LNCAP (cell line): Measurements from ENCODE around the gene MAP4K1.

Source experiments
- TF ChIP-seq, protein P1 (sequence below): fragments of 450-650 bp; IDR thresholded peaks from 2 replicates; pipeline ENCODE4 v1.5.1; 2017; ENCODE audit warnings: mild to moderate bottlenecking

Gene MAP4K1

GRCh38 chr19:38656171-38656981, 38.6 kb upstream of the MAP4K1 start:
- TF ChIP-seq, protein P1, sequence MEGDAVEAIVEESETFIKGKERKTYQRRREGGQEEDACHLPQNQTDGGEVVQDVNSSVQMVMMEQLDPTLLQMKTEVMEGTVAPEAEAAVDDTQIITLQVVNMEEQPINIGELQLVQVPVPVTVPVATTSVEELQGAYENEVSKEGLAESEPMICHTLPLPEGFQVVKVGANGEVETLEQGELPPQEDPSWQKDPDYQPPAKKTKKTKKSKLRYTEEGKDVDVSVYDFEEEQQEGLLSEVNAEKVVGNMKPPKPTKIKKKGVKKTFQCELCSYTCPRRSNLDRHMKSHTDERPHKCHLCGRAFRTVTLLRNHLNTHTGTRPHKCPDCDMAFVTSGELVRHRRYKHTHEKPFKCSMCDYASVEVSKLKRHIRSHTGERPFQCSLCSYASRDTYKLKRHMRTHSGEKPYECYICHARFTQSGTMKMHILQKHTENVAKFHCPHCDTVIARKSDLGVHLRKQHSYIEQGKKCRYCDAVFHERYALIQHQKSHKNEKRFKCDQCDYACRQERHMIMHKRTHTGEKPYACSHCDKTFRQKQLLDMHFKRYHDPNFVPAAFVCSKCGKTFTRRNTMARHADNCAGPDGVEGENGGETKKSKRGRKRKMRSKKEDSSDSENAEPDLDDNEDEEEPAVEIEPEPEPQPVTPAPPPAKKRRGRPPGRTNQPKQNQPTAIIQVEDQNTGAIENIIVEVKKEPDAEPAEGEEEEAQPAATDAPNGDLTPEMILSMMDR = no peak

GRCh38 chr19:38655148-38655824, 37.5 kb upstream of the MAP4K1 start:
- TF ChIP-seq, protein P1 = no peak

DNA sequence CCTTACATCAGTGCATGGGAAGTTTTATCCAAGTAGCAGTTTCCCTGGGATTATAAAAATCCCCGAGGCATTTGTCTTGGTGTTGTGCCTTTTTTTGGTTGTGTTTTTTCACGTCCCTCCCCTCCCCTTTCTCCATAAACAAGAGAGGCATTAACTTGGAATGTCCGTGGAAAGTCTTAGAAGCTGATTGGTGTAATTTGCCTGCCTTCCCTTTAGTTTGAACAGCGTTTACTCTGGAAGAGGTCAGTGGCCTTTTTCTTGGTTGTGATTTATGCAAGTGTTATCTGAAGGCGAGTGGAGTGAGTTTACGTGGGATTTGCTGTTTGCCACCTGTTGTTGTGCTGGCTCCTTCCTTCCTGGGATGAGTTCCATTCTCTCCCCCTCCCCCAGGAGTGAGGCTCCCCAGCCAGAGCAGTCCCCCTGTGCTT, 36.9 kb upstream of the MAP4K1 start:
- TF ChIP-seq, protein P1 = no peak

GRCh38 chr19:38653028-38653571, 35.3 kb upstream of the MAP4K1 start:
- TF ChIP-seq, protein P1 = no peak

GRCh38 chr19:38650911-38651584, 33.3 kb upstream of the MAP4K1 start:
- TF ChIP-seq, protein P1 = no peak

- TF ChIP-seq, protein P1 = no peak
These were observed 32.5 kb upstream of the MAP4K1 start for GRCh38 chr19:38650172-38650775.
